GM12875 (cell line): ENCODE results near the gene ATP6V1F.

Experiments used
- H3K4me3 ChIP-seq: one replicate; pipeline ENCODE4 v1.5.1; 2011; ENCODE audit warnings: low read depth, low read length, control low read depth
- TF ChIP-seq, protein P1 (sequence below): IDR thresholded peaks from 2 replicates; pipeline ENCODE4 v1.5.1; 2011; ENCODE audit warnings: low read depth, mild to moderate bottlenecking, control low read depth, inconsistent platforms, low read length, moderate library complexity, borderline replicate concordance; ENCODE audit not compliant: insufficient read depth

ATP6V1F gene

DNA sequence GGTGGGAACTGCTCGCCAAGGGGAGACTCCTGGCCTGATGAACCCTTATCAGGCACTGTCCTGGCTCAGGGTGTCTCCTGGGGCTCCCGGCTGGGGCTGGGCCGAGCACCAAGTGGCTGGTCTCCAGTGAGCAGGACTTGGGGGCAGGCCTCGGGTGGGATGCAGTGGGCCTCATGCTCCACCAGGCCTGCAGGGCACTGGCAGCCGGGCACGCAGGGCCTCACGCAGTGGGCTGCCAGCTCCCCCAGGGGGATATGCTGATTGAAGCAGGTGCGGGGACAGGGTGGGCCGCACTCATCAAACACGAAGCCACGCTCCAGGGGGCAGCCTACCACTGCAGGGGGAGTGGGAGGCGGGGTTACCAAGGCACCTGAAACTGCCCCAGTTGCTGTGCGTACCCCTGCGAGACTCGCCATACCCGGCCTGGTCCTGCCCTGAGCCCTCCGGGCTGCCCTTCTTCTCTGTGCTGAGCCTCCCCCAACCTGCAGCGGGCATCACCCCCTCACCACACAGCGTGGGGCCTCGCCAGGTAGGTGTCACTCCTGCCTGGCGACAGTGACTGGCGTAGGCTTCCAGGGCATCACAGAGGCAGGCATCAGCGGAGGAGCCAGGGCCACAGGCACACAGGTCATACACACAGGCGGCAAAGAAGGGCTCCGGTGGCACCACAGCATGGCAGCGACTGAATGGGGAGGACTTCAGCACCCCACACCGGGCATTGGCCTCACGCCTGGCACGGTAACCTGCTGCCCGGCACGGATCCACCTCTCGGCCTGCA is 14.5 kb downstream of the ATP6V1F start:
- no peak overlapping the region for H3K4me3 ChIP-seq
- TF ChIP-seq, protein P1, sequence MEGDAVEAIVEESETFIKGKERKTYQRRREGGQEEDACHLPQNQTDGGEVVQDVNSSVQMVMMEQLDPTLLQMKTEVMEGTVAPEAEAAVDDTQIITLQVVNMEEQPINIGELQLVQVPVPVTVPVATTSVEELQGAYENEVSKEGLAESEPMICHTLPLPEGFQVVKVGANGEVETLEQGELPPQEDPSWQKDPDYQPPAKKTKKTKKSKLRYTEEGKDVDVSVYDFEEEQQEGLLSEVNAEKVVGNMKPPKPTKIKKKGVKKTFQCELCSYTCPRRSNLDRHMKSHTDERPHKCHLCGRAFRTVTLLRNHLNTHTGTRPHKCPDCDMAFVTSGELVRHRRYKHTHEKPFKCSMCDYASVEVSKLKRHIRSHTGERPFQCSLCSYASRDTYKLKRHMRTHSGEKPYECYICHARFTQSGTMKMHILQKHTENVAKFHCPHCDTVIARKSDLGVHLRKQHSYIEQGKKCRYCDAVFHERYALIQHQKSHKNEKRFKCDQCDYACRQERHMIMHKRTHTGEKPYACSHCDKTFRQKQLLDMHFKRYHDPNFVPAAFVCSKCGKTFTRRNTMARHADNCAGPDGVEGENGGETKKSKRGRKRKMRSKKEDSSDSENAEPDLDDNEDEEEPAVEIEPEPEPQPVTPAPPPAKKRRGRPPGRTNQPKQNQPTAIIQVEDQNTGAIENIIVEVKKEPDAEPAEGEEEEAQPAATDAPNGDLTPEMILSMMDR = no peak

DNA sequence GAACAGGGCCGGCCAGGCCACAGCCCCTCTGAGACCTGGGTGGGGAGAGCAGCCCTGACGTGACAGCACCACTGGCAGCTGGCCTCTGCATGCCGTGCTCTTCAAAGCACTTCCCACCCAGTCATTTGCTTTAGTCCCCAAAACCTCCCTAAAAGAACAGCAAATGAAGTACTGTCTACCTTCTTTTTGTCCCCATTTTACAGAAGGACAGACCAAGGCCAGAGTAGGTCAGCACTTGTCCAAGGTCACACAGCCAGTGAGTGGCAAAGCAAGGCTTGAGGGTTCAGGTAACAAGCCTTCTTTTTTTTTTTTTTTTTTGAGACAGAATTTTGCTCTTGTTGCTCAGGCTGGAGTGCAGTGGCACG is 15.1 kb downstream of the ATP6V1F start:
- no peak overlapping the region for H3K4me3 ChIP-seq
- TF ChIP-seq, protein P1 = no peak

DNA sequence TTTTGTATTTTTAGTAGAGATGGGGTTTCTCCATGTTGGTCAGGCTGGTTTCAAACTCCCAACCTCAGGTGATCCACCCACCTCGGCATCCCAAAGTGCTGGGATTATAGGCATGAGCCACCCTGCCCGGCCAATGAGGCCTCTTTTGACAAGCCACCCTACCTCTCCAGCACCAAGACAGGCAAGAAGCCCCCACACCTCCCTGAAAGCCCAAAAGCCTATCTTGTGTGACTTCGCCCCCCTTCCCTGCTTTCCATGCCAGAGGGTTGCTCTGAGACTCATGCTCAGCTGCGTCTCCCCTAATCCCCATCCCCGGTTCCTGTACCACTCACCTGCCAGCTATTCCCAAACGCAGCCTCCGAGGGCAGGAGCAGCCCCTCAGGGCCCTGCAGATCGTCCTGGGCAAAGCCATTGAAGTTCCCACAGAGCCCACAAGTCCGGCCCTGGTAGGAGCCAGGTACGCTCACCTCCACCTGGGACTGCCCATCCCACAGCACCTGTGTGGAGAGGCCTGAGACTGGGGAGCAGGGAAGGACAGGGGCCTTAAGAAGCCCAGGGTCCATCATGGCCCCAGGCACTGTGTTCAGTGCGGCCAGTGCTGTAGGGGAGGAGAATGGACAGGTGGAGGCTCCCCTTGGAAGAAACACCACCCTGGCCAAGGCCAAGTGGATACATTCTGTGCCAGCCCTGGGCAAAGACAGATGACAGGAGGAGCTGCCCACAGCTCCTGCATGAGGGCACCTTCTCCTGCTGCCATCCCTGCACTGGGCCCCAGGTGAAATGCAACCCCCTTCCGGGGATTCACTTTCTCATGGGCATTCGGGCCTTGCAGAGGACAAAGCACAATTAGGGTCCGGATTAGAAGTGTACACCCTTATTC is 15.8 kb downstream of the ATP6V1F start:
- no peak overlapping the region for H3K4me3 ChIP-seq
- TF ChIP-seq, protein P1 = no peak

DNA sequence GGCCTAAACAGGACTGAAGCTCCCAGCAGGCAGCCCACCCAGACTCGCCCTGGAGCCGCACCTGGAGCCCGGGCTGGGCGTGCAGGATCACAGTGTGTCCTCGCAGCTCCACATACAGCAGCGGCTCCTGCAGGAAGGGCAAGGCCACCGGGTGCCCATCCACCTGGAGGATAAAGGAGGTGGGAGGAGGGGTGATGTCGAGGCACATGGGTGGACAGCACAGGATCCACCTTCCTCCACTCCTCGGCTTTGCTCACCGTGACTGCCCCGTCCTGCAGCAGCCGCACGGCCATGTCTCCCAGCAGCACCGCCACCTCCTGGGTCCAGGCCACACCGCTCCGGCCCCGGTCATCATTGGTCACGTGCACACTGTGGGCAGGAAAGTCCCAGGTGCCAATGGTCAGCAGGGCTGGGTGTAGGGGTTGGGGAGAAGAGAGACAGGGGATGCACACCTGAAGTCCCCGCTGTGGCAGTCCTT is 16.8 kb downstream of the ATP6V1F start:
- no peak overlapping the region for H3K4me3 ChIP-seq
- TF ChIP-seq, protein P1 = no peak

DNA sequence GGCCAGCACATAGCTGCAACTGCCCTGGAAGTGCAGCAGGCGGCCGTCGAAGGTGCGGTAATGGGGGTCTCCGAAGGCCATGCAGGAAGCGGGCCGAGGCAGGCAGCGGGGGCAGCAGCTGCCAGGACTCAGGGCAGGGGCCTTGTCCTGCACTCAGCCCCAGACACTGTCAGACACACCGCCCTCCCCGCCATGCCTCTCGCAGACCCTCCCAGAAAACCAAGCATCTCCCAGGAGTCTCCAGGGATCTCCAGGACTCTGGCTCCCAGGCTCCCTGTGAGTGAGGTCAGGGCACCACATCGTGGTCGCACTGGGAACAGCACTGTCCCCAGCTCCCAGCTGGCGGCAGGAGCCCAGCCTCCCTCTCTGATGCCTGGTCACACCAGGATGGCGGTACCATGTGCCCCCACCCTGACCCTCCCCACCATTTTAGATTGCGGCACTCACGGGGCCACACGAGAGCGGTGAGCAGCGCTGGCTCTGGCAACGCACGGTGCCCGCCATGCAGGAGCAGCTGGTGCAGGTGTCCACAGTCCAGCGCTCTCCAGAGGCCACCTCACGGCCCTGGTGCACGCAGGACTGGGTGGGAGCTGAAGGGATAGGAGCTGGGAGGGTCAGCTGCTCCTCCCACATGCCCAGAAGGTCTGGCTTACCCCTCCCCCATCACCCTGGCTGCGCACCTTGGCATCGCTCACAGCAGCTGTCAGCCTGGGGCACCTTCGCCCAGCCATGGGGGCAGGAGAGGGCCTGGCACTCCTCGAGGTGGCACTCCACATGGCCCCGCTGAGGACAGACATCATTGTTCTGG is 17.5 kb downstream of the ATP6V1F start:
- TF ChIP-seq, protein P1 = peak; percentile 58
- no peak overlapping the region for H3K4me3 ChIP-seq

DNA sequence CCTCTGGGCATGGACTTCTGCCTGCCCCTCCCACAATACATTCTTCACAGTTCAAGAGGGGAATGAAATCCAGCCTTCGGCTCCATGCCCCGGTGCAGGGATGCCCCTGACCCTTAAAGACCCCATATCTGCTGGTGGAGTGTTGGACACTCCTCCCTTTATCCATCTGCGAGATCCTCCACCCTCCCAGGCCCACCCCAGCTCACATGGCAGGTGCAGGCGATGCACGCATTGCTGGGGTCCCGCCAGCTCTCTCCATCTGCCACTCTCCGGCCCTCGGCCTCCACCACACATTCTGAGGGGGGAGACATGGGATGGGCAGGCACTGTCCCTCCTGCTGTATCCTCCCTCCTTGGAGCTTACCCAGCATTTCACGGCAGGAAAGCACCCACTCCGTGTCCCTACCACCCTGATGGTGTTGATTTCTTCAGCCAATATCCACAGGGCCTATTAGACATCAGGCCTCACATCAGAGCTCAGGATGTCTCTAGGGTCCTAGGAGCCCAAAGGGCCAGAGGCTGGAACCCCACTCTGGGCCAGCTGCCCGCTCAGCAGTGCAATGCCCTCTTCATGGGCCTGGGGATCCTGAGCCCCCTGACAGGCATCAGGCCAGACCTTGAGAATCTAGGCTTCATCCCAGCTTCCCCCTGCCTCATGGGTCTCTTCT is 18.3 kb downstream of the ATP6V1F start:
- H3K4me3 ChIP-seq = no peak overlapping the region
- TF ChIP-seq, protein P1 = no peak
